CD4-positive, alpha-beta T cell treated with Interleukin-2 at 100 ng/mL for 4 hours (primary cell): ENCODE measurements around the gene REV3L.
"Not testable (repeated sequence)": the region's sequence is repeated elsewhere in the genome, so short reads cannot be mapped to it uniquely, and the experiment has no call there.

ENCODE experiments used
- DNase-seq: peaks from one replicate; pipeline ENCODE4 v3.0.0-alpha.2; 2020; ENCODE audit warnings: low spot score

The REV3L gene

GRCh38 chr6:111297776-111298175 lies 185.2 kb downstream of the REV3L start:
- DNase-seq, result no peak

- DNase-seq, result no peak
These were observed 188.5 kb downstream of the REV3L start for GRCh38 chr6:111294374-111294967.

- no peak for DNase-seq
These were observed 191.4 kb downstream of the REV3L start for GRCh38 chr6:111291336-111292259.

- not testable (repeated sequence) for DNase-seq
These were observed 192.2 kb downstream of the REV3L start for GRCh38 chr6:111290689-111291335.

- not testable (repeated sequence) for DNase-seq
These were observed 198.7 kb downstream of the REV3L start for GRCh38 chr6:111284356-111284755.

GRCh38 chr6:111283707-111284106 lies 199.3 kb downstream of the REV3L start:
- DNase-seq, result no peak

- DNase-seq, result no peak
These were observed 200.5 kb downstream of the REV3L start for GRCh38 chr6:111282515-111282914.

- DNase-seq, result no peak
These were observed 202.5 kb downstream of the REV3L start for GRCh38 chr6:111280445-111280955.

GRCh38 chr6:111278731-111279130 lies 204.3 kb downstream of the REV3L start:
- DNase-seq, result no peak

- no peak for DNase-seq
These were observed 205.2 kb downstream of the REV3L start for GRCh38 chr6:111277819-111278218.

GRCh38 chr6:111276736-111277135 lies 206.3 kb downstream of the REV3L start:
- no peak for DNase-seq

- no peak for DNase-seq
These were observed 206.7 kb downstream of the REV3L start for GRCh38 chr6:111276335-111276734.

GRCh38 chr6:111274593-111275217 lies 208.3 kb downstream of the REV3L start:
- no peak for DNase-seq

- DNase-seq, result no peak
These were observed 212.9 kb downstream of the REV3L start for GRCh38 chr6:111270121-111270520.

- no peak for DNase-seq
These were observed 213.5 kb downstream of the REV3L start for GRCh38 chr6:111269401-111269970.

GRCh38 chr6:111267764-111268333 lies 215.2 kb downstream of the REV3L start:
- DNase-seq, result no peak

GRCh38 chr6:111266276-111266675 lies 216.7 kb downstream of the REV3L start:
- DNase-seq, result no peak

- DNase-seq, result no peak
These were observed 217.2 kb downstream of the REV3L start for GRCh38 chr6:111265842-111266241.

- peak; percentile 23 for DNase-seq
These were observed 219.2 kb downstream of the REV3L start for GRCh38 chr6:111263837-111264236.

GRCh38 chr6:111260570-111261298 lies 222.3 kb downstream of the REV3L start:
- DNase-seq, result no peak
